HG02885 (cell line): ENCODE data around the gene PLEKHA8.

ENCODE experiments used
- ATAC-seq: cut with Tn5 transposase; IDR thresholded peaks from one replicate; pipeline ENCODE4 v1.9.1; 2021; ENCODE audit warnings: mild to moderate bottlenecking; ENCODE audit not compliant: unreplicated experiment, poor library complexity

Gene PLEKHA8, protein sequence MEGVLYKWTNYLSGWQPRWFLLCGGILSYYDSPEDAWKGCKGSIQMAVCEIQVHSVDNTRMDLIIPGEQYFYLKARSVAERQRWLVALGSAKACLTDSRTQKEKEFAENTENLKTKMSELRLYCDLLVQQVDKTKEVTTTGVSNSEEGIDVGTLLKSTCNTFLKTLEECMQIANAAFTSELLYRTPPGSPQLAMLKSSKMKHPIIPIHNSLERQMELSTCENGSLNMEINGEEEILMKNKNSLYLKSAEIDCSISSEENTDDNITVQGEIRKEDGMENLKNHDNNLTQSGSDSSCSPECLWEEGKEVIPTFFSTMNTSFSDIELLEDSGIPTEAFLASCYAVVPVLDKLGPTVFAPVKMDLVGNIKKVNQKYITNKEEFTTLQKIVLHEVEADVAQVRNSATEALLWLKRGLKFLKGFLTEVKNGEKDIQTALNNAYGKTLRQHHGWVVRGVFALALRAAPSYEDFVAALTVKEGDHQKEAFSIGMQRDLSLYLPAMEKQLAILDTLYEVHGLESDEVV

DNA sequence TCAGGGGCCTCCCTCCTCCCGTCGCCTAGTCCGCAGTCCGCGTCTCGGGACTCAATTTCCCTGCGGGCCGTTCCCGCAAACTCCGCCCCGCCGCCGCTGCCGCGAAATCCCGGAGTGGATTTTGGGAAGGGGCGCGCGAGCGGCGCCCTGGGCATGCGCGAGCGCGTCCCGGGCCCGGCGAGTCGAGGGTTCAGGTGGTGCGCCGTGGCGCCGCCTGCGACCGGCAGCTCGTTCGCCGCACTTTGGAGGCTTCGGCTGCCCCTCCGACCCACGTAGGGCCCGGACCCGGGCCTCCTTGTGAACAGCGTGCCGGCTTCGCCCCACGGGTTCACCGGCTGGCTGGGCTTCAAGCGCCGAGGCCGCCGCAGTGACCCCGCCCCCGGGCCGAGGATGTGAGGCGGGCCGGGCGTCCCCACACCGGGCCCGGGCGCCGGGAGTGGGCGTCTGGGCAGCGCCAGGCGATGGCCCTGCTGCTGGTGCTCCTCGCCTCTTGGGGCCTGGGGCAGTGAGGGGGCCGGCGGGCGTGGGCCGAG, at the start of gene PLEKHA8:
TSS of gene PLEKHA8 (plus strand) at position 197 of the 533 bp plus-strand sequence. CDS start 351 bp downstream, outside the sequence.
- peak; percentile 59 for ATAC-seq

DNA sequence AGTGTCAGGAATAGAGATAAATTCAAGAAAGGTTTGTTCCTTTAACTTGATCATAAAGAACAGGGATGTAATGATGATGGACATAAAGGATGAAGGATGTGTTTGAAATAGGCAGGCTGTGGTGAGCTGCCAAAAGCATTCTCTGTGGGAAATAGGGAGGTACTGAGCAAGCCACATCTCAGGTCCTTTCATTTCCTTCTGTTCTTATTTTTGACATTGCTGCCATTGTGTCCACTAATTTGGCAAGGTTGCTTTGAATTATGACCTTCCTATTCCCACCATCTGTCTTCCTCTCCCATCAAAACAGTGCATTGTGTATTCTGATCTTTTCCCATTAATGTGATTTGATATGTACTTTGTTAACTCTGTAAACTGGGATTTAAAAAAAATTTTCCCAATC, 48.1 kb upstream of the PLEKHA8 start:
- no peak for ATAC-seq

DNA sequence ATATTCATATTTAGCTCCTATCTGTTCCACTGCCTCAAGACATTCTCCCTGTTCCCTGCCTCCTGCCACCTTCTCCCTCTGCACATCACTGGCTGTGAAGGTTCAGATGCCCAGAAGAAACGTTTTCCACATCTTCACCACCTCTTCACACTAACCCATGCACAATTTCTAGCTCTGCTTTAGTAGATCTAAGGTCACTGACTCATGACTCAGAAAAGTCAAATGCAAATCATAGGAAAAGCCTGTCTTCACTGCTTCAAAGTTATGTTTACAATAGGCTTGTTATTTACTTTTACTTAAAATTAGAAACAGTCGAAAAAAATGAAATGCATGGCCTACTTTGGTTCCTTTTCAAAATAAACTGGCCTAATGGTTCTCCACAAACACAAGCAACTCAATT, 41.1 kb upstream of the PLEKHA8 start:
- ATAC-seq: no peak

DNA sequence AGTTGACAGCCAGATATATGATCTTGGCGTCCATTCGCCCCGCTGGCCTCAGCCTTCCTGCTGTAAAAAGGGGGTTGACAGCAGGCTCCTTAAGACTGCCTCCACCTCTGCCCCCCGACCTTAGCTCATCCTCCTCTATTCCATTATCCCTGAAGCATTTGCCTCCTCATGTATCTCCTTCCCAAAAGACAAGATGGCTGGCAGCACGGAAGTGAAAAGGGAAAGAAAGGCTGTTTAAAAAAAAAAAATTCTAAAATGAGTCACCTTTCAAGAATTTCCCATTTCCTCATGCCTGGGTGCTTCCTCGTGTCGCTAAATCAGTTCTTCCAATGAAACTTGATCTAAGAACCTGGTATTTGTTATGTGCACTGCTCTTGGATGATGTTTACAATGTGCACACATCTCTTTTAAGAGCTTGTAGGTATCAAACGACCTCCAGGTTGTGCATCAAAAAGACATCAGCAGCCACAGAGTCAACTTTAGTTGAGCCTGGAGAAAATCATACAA, 40.3 kb upstream of the PLEKHA8 start:
- no peak for ATAC-seq

DNA sequence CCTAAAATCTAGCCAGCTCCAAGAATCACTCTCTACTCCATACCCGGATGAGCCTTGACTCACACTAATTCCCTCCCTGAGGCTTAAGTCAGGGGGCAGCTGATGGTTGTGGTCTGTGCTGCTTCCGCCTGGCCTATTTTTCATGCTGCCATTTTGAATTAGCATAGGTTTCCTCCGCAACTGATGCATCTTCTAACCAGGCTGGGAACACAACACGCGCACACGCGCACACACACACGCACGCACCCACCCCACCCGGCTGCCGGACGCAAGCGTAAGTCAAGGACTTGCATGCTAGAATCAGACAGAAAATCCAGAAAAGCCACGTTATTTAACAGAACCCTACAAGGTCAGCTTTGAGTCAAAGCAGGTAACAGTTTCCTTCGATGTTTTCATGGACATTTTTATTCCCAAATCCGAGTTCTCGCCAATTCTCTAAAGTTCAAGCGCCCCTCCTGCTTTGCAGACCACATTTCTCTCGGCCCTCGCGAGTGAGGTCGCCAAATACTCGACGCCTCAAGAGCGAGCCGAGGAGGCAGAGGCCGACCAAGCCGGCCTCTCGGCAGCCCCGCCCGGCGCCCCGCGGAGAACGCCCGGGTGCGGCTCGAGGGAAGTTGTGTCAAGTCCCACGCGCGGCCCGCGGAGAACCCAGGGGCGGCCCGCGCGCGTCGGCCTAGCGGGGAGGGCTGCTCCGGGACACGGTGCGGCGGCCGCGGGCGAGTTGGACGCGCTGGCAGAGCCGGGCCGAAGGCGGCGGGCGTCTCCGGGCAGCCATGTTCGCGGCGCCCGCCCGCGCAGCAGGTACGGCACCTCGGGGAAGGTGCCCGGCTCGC, 39.6 kb upstream of the PLEKHA8 start:
- ATAC-seq: peak; percentile 44

DNA sequence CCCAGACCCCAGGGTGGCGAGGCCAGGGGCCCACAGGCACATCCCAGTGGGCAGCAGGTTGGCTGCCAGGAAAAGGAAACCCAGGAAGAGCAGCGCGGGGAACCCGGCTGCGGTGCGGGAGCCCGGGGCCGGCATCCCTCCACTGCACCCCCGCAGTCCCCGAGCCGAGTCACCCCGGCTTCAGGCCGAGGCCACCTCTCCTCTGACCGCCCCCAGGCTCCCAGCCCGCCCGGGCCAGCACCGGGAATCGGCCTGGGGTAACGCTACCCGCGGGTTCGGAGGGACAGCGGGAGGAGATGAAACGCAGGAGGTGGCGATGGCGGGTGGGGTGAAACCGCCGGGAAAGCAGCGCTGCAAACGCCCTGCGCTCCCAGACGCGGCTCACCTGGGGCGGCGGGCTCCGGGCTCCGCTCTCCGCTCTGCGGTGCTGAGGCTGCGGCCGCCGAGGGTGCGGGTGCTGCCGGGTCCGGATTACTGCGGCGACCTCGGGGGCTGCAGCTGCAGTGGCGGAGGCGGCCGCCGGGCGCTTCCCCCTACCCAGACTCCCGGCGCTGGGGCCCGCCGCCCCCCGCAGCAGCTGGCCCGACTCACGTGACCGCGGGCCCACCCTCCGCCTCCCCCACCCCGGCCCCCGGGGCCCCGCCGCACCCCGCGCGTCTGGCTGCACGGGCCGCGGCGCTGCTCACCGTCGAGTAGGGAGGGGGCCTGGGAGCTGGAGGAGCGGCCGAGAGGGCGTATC, 38.8 kb upstream of the PLEKHA8 start, which contains the start of gene SCRN1:
TSS of gene SCRN1 (minus strand) at position 545 of the 739 bp plus-strand sequence. CDS start 20,734 bp downstream, outside the sequence.
- ATAC-seq: peak; percentile 45

DNA sequence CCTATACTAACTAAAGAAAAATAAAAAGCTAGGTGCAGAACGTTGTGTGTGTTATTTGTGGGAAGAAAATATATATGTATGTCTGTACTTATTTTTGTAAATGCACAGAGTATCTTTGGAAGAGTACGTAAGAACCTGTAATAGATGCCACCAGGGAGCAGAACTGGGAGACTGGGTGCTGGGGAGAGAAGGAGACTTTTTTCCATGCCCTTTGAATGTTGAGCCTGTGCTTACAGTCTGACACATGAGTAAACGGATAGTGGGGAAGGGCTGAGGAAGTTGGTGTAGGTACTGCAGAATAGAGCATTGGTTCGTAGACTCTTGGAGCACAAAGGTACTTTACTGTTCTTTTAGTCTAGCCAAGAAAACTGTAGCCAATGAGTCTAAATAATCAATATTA, 37.3 kb upstream of the PLEKHA8 start:
- no peak for ATAC-seq

DNA sequence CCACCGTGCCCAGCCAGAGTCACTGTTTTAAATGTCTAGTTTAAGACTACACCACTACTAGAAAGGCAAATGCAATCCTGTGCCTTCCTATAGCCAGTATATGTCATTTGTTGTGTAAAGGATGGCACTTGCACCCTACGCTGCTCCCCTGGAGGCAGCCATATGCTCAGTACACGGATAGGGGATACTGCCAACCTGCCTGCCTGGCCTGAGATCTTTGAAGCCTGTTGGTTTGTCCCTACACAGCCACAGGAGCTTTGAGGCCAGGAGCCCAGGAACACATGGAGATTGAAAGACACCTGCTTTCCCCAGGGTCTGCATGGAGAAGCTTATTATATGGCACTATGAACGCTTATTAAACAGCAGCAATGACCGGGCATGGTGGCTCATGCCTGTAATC, 36.3 kb upstream of the PLEKHA8 start:
- ATAC-seq: no peak

DNA sequence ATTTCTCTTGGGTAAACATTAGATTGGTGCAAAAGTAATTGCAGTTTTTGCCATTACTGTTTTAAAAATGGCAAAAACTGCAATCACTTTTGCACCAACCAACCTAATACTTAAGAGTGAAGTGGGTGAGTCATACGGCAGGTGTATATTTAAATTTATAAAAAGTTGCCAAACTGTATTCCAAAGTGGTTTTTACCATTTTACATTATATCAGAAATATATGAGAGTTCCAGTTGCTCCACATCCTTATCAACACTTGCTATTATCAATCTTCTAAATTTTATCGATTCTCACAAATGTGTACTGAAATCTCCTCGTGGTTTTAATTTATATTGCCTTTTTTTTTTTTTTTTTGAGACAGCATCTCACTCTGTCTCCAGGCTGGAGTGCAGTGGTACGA, 35.1 kb upstream of the PLEKHA8 start:
- no peak for ATAC-seq

DNA sequence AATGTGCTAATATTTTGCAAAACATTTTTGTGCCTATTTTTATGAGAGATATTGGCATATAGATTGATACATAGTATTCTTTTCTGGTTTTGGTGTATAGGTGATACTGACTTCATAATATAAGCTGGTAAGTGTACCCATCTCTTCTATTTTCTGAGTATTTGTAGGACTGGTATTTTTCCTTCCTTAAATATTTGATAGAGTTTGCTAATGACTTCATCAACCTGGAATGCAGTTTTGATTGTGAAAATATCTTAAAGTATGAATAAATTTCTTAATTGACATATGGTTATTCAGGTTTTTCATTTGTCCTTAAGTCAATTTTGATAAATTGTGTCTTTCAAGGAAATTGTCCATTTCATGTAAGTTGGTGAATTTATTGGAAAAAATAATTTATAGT, 32.6 kb upstream of the PLEKHA8 start:
- ATAC-seq: no peak

DNA sequence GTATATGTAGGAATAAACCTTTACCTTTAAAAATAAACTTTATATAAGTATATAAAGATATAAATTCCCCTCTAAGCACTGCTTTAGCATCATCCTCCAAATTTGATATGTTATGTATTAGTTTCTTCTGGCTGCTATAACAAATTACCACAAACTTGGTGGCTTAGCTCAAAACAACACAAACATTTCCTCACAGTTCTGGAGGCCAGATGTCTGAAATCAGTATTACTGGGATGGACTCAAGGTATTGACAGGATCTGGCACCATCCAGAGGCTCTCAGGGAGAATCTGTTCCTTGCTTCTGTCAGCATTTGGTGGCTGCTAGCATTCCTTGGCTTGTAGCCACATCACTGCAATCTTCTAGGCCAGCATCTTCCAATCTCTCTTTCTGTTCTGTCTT, 31.9 kb upstream of the PLEKHA8 start:
- ATAC-seq: no peak

DNA sequence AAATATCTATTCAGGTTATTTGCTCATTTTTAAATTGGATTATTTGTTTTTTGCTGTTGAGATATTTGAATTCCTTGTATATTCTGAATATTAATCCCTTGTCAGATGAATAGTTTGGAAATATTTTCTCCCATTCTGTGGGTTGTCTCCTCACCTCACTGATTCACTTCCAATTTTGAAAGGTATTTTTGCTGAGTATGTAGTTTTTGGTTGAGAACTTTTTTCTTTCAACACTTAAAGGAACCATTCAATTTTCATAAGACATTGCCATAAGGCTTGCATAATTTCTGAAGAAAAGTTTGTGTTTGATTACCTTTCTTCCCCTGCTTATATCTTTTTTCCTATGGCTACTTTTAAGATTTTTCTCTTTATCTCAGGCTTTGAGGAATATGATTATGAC, 29.7 kb upstream of the PLEKHA8 start:
- ATAC-seq: no peak

DNA sequence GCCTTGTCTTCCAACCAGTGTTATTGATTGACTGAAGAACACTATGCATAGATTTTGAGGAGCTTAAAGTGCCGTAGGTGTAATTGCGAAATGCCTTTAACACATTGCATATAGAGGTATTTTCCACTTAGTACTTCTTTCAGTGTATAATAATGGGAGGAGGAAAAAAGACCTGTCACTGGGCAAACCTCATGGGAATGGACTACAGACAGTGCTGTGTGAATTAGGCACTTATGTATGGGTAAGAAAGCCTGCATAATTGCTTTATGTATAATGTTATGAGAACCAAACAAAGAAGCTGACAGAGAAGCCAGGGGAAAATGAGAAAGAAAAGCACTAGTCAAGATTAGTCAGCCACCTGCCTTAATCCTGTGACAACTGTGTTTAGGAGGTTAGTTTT, 26.2 kb upstream of the PLEKHA8 start:
- no peak for ATAC-seq

DNA sequence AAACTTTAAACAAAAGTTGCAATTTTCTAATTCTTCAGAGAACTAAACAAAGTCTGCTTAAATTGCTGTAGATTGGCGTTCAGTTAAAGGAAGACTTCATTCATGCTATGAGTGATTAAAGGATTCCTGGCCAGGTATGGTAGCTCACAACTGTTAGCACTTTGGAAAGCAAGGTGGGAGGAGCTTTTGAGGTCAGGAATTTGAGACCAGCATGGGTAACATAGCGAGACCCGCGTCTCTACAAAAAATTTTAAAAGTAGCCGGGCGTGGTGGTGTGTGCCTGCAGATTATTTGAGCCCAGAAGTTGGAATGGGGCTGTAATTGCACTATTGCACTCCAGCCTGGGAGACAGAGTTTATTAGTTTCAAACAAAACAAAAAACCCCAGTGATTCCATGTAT, 25.1 kb upstream of the PLEKHA8 start:
- no peak for ATAC-seq

DNA sequence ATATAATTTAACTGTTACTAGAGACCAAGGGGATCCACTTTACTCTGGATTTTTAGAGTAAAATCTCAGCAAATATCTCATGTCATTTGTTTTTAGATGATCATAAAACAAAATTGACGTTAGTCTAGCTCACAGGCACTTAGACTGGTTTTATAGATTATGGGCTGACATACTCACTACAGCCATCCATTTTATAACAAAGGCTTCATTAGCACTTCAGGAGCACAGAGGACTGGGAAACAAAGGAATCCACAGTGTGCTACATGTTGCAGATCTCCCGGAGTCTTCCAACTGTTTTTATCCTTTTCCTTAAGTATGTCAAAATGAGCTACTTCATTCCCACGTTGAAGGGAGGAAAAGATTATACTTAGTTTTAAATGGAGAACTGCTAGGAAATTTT, 22.7 kb upstream of the PLEKHA8 start:
- ATAC-seq: no peak

DNA sequence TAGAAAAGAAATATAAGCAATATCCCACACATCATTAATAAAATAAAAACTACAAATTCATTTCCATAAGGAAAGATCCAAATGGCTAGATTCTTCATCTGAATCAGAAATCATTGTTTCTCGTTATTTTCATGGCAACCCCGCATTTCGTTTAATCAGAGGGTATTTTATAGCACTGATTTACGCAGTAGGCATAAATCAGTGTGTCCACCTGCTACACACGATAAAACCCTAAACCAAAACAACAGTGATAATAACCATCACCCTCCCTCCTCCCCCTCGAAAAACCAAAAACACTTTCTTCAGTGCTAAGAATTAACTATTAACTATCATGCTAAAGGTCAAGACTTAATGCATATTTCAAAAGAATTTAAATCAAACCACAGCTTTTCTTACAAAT, 18.2 kb upstream of the PLEKHA8 start:
- ATAC-seq: no peak

DNA sequence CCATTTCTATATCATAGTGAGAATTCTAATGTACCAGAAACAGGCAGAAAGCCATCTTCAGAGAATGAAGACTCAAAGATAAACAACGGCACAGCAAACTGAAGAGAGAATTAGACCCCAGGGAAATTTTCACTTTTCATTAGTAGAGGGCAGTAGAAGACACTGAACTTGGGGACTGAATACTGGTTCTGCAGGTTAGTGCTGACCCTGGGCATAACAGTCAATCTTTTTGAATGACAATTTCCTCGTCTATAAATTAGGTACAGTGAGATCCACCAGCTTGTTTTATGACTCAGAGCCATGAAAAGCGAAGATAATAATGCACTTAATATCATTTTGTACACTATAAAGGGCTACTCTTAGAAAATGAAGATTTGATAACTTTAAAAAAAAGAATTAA, 15.5 kb upstream of the PLEKHA8 start:
- ATAC-seq: no peak

DNA sequence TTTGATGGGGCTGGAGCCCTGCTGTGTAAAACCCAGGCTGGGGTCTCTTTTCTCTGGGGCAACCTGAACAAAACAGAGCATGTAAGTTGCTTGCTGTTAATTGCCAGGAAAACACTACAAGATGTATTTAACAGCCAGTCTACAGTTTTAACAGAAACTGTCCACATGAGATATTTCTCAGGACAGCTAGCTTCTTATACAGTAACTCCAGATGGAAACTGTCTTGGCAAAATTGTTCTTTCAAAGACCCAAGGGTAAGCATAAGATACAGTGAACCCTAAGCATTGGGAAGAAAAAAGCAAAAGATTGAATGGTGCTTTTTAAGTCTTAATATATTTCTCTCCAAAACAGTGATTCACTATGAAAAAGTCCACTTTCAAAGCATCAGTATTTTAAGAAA, 9.8 kb upstream of the PLEKHA8 start:
- no peak for ATAC-seq

DNA sequence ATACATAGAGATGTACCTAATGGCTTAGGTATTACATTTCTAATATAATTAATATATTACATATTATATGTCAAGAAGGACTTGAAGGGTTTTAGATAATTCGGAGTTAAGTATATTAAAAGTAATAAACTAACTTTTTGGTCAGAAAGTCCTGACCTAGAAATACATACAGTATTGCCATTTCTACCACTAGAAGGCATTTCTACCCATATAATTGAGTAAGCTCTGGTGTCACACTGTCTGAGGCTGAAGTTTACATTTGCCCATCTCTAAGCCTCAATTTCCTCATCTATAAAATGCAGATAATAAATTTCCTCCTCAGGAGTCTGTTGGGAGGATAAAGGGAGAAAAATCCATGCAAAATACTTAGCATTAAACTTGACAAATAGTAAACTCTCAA, 8.8 kb upstream of the PLEKHA8 start:
- no peak for ATAC-seq

DNA sequence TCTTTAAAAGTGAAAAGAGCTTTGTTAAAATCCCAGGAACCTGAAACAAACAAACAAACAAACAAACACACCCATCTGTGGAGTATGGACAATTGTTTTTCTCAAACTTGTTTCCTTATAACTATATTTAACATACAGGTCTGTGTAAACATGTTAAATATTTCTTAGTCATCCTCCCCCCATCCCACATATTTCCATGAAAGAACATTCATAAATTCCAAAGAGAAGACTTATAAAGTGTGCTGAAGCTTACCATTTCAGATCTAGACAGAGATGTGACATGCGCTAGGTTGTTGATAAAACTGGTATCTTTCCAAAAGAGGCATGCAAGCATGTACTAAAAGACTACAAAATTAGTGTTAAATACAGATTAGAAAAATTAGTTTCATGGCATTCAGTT, 8.3 kb upstream of the PLEKHA8 start:
- no peak for ATAC-seq
